Measurements from ENCODE around the gene SPATA2L. TPM values are rescaled to one million over a fixed set of nuclear protein-coding genes. Genes with fewer than 3 reads are reported as not detected.

Gene SPATA2L
- total RNA-seq, 1 experiment from 2014 or later, result 12.7 TPM

DNA sequence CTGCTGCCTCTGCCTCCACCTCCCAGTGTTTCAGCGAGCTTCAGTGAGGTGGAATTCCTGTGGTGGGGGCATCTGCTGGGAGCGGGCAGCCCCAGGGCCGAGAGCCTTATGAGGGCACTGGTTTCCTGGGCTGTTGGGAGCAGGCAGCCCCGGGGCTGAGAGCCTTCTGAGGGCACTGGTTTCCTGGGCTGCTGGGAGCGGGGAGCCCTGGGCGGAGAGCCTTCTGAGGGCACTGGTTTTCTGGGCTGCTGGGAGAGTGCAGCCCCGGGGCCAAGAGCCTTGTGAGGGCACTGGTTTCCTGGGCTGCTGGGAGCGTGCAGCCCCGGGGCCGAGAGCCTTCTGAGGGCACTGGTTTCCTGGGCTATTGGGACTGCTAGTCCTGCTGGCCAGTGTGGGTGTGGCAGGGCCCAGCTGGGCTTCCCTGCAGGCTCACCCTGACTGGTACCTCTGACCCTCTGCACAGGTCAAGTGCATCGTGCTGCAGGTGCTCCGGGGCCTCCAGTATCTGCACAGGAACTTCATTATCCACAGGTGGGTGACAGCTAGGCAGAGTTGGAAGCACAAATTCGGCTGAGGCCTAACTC lies 9.4 kb downstream of the SPATA2L start:
- TF ChIP-seq TCF7L2 (IDR thresholded peaks at IDR 0.05; ENCODE audit: low read depth, low read length) (no peak), SIN3A (IDR thresholded peaks at IDR 0.05; ENCODE audit: borderline replicate concordance, insufficient read depth, low read depth, low read length) (no peak), POLR2AphosphoS5 (IDR thresholded peaks at IDR 0.05; ENCODE audit: low read depth, low read length) (no peak)
- TF ChIP-seq, protein P1, sequence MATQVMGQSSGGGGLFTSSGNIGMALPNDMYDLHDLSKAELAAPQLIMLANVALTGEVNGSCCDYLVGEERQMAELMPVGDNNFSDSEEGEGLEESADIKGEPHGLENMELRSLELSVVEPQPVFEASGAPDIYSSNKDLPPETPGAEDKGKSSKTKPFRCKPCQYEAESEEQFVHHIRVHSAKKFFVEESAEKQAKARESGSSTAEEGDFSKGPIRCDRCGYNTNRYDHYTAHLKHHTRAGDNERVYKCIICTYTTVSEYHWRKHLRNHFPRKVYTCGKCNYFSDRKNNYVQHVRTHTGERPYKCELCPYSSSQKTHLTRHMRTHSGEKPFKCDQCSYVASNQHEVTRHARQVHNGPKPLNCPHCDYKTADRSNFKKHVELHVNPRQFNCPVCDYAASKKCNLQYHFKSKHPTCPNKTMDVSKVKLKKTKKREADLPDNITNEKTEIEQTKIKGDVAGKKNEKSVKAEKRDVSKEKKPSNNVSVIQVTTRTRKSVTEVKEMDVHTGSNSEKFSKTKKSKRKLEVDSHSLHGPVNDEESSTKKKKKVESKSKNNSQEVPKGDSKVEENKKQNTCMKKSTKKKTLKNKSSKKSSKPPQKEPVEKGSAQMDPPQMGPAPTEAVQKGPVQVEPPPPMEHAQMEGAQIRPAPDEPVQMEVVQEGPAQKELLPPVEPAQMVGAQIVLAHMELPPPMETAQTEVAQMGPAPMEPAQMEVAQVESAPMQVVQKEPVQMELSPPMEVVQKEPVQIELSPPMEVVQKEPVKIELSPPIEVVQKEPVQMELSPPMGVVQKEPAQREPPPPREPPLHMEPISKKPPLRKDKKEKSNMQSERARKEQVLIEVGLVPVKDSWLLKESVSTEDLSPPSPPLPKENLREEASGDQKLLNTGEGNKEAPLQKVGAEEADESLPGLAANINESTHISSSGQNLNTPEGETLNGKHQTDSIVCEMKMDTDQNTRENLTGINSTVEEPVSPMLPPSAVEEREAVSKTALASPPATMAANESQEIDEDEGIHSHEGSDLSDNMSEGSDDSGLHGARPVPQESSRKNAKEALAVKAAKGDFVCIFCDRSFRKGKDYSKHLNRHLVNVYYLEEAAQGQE (IDR thresholded peaks at IDR 0.05; ENCODE audit: insufficient read depth in 1 of 2, low read depth in 2 of 2, low read length in 1 of 2), result no peak
- TF ChIP-seq, protein P2, sequence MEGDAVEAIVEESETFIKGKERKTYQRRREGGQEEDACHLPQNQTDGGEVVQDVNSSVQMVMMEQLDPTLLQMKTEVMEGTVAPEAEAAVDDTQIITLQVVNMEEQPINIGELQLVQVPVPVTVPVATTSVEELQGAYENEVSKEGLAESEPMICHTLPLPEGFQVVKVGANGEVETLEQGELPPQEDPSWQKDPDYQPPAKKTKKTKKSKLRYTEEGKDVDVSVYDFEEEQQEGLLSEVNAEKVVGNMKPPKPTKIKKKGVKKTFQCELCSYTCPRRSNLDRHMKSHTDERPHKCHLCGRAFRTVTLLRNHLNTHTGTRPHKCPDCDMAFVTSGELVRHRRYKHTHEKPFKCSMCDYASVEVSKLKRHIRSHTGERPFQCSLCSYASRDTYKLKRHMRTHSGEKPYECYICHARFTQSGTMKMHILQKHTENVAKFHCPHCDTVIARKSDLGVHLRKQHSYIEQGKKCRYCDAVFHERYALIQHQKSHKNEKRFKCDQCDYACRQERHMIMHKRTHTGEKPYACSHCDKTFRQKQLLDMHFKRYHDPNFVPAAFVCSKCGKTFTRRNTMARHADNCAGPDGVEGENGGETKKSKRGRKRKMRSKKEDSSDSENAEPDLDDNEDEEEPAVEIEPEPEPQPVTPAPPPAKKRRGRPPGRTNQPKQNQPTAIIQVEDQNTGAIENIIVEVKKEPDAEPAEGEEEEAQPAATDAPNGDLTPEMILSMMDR (IDR thresholded peaks at IDR 0.05), result no peak
- CTCF ChIA-PET, result no interaction called here
- H3K4me3 ChIP-seq (ENCODE audit: low read depth in 2 of 2, low read length in 2 of 2), result no peak overlapping the region
- no TSS peak for BruUV-seq (replicated peaks)
- in situ Hi-C loops (cut with HindIII; ENCODE audit: low pct_unique_long_range_greater_than_20kb, low sequenced_read_pairs) (no loop called here), intact Hi-C loops (cut with micrococcal nuclease; ENCODE audit: unreplicated experiment) (no loop called here)
- H3K9me3 ChIP-seq (ENCODE audit: control insufficient read depth, insufficient read depth, low read depth, low read length), result no peaks in the 10 kb centered on the region
- DNase-seq (ENCODE audit: low read depth, low spot score) (no peak), ATAC-seq (no peak)
- POLR2A ChIA-PET, result no interaction called here
- no peaks in the 10 kb centered on the region for H3K27me3 ChIP-seq (ENCODE audit: control insufficient read depth, insufficient read depth, low read length)
- no peak overlapping the region for H3K27ac ChIP-seq (ENCODE audit: low read length)
- H3K36me3 ChIP-seq (ENCODE audit: control insufficient read depth, insufficient read depth, low read length), result no peaks in the 10 kb centered on the region; the same call in 1 of the 2 replicates
- peaks cover 3% of the 10 kb centered on the region; the same call in 1 of the 2 replicates for H3K4me1 ChIP-seq (ENCODE audit: control insufficient read depth, insufficient read depth, low read length)

DNA sequence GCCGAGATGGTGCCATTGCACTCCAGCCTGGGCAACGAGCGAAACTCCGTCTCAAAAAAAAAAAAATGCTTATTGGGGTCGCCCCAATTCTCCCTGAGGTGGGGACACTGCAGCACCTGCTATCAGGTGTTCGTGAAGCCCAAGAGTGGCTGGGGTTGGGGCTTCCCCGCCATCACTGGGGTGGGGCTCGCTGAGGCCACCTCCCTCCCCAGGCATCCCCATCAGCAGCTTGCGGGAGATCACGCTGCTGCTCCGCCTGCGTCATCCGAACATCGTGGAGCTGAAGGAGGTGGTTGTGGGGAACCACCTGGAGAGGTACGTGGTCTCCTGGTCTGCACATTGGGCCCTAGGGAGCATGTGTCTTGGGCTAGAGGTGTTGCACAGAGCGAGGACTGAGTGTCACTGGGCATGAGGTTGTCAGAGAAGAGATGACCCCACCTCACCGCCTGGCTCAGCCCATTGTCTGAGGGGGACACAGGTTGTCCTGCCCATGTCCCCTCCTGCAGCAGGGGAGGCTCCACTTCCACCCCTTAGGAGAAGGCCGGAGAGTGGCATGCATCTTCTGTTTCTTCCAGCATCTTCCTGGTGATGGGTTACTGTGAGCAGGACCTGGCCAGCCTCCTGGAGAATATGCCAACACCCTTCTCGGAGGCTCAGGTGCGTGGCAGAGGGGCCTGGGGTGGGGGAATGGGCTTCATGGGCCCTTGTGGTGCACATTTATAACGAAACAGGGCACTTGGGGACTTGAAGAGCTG lies 10.1 kb downstream of the SPATA2L start:
- no peak overlapping the region for H3K27ac ChIP-seq (ENCODE audit: low read length)
- POLR2A ChIA-PET, result no interaction called here
- H3K4me1 ChIP-seq (ENCODE audit: control insufficient read depth, insufficient read depth, low read length), result peaks cover 3% of the 10 kb centered on the region; the same call in 1 of the 2 replicates
- BruUV-seq (replicated peaks), result no TSS peak
- ATAC-seq (no peak), DNase-seq (ENCODE audit: low read depth, low spot score) (no peak)
- intact Hi-C loops (cut with micrococcal nuclease; ENCODE audit: unreplicated experiment), result no loop called here
- in situ Hi-C loops (cut with HindIII; ENCODE audit: low pct_unique_long_range_greater_than_20kb, low sequenced_read_pairs), result no loop called here
- H3K9me3 ChIP-seq (ENCODE audit: control insufficient read depth, insufficient read depth, low read depth, low read length), result no peaks in the 10 kb centered on the region
- CTCF ChIA-PET, result no interaction called here
- H3K4me3 ChIP-seq (ENCODE audit: low read depth in 2 of 2, low read length in 2 of 2), result no peak overlapping the region
- H3K27me3 ChIP-seq (ENCODE audit: control insufficient read depth, insufficient read depth, low read length), result no peaks in the 10 kb centered on the region
- no peaks in the 10 kb centered on the region; the same call in 1 of the 2 replicates for H3K36me3 ChIP-seq (ENCODE audit: control insufficient read depth, insufficient read depth, low read length)
- TF ChIP-seq, protein P1 (IDR thresholded peaks at IDR 0.05; ENCODE audit: insufficient read depth in 1 of 2, low read depth in 2 of 2, low read length in 1 of 2), result no peak

Data from Panc1 (cell line).